ENCODE results near the gene CBLIF.

DNA sequence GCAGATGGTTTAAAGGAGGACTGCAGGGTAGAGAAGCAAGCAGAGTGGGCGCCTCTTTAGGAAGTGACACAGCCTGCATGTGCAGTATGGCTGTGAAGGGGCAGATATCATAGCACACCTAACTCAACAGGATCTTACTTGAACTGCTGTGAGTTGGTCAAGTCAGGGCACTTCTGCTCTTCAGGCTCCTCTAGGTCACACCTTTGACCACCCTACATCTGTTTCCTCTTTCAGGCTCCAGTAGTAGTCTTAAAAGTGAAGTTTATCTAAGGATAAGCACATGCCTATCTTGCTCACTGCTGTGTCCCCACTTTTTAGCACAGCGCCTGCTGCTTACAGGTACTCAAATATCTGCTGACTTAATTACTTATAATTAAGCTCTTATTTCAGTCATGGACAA lies 41.2 kb downstream of the CBLIF start:
- TF ChIP-seq EZH2 (IDR thresholded peaks at IDR 0.05; ENCODE audit: low read length, unreplicated experiment), result no peak
- TF ChIP-seq, protein P1, sequence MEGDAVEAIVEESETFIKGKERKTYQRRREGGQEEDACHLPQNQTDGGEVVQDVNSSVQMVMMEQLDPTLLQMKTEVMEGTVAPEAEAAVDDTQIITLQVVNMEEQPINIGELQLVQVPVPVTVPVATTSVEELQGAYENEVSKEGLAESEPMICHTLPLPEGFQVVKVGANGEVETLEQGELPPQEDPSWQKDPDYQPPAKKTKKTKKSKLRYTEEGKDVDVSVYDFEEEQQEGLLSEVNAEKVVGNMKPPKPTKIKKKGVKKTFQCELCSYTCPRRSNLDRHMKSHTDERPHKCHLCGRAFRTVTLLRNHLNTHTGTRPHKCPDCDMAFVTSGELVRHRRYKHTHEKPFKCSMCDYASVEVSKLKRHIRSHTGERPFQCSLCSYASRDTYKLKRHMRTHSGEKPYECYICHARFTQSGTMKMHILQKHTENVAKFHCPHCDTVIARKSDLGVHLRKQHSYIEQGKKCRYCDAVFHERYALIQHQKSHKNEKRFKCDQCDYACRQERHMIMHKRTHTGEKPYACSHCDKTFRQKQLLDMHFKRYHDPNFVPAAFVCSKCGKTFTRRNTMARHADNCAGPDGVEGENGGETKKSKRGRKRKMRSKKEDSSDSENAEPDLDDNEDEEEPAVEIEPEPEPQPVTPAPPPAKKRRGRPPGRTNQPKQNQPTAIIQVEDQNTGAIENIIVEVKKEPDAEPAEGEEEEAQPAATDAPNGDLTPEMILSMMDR (conservative IDR thresholded peaks at IDR 0.05; ENCODE audit: low read depth, low read length), result no peak
